Activated effector memory CD4-positive, alpha-beta T cell treated with Interleukin-2 at 50 U/mL for 16 hours (primary cell): ENCODE results near the gene ARHGEF7.

Experiments
- DNase-seq: peaks from one replicate; pipeline ENCODE4 v3.0.0-alpha.2; 2020

ARHGEF7 gene

GRCh38 chr13:111328574-111329410 lies 213.7 kb downstream of the ARHGEF7 start:
- DNase-seq: no peak

GRCh38 chr13:111329641-111330040 lies 214.5 kb downstream of the ARHGEF7 start:
- DNase-seq: no peak

- no peak for DNase-seq
These were observed 215.0 kb downstream of the ARHGEF7 start for GRCh38 chr13:111330066-111330610.

GRCh38 chr13:111335298-111335697 lies 220.2 kb downstream of the ARHGEF7 start:
- DNase-seq: no peak

- DNase-seq: no peak
These were observed 221.6 kb downstream of the ARHGEF7 start for GRCh38 chr13:111336666-111337065.

- DNase-seq: no peak
These were observed 222.1 kb downstream of the ARHGEF7 start for GRCh38 chr13:111337206-111337605.

- no peak for DNase-seq
These were observed 222.6 kb downstream of the ARHGEF7 start for GRCh38 chr13:111337741-111338140.

- DNase-seq: no peak
These were observed 223.7 kb downstream of the ARHGEF7 start for GRCh38 chr13:111338841-111339240.

GRCh38 chr13:111339366-111340143 lies 224.4 kb downstream of the ARHGEF7 start:
- DNase-seq: no peak

- no peak for DNase-seq
These were observed 226.8 kb downstream of the ARHGEF7 start for GRCh38 chr13:111341886-111342285.

- DNase-seq: no peak
These were observed 227.6 kb downstream of the ARHGEF7 start for GRCh38 chr13:111342721-111343120.

GRCh38 chr13:111343186-111343805 lies 228.2 kb downstream of the ARHGEF7 start:
- DNase-seq: no peak

GRCh38 chr13:111344471-111345191 lies 229.5 kb downstream of the ARHGEF7 start:
- no peak for DNase-seq

GRCh38 chr13:111345682-111346081 lies 230.6 kb downstream of the ARHGEF7 start:
- DNase-seq: no peak

GRCh38 chr13:111346101-111346680 lies 231.1 kb downstream of the ARHGEF7 start:
- no peak for DNase-seq

- DNase-seq: no peak
These were observed 232.3 kb downstream of the ARHGEF7 start for GRCh38 chr13:111347438-111347837.

GRCh38 chr13:111353508-111353907 lies 238.4 kb downstream of the ARHGEF7 start:
- DNase-seq: no peak

GRCh38 chr13:111354789-111355188 lies 239.7 kb downstream of the ARHGEF7 start:
- no peak for DNase-seq
